Adrenal gland (tissue), 5 donors: ENCODE results near the gene RLF.

Experiments used
- CTCF ChIP-seq, 6 experiments: fragments of 450-650 bp in 4 of 6; fragments of 200-600 bp in 2 of 6; sonication (generic) in 1 of 6; IDR thresholded peaks; 1 replicate in 5 of 6; 2 replicates in 1 of 6; pipeline versions ENCODE4 v1.5.1 to v1.8.0; 2016 to 2021; ENCODE audit warnings: antibody characterized with exemption in 6 of 6, mild to moderate bottlenecking in 2 of 6, moderate library complexity in 1 of 6
- POLR2A ChIP-seq, 2 donors: fragments of 450-650 bp; IDR thresholded peaks; one replicate each; pipeline ENCODE4 v1.6.1; 2017; ENCODE audit warnings: antibody characterized with exemption in 2 of 2, mild to moderate bottlenecking in 2 of 2, moderate library complexity in 1 of 2
- donor health status: DM: no; HTN: no; CAD: no.

GRCh38 chr1:40226192-40226591 lies 65.0 kb downstream of the RLF start:
- TF ChIP-seq CTCF (IDR thresholded peaks at IDR 0.05) = no peak
- no peak for TF ChIP-seq POLR2A (IDR thresholded peaks at IDR 0.05)
